Ovary (tissue), 3 donors: ENCODE data around the gene AMOTL2.

ENCODE experiments used
- CTCF ChIP-seq, 3 donors: fragments of 450-650 bp in 2 of 3; fragments of 200-600 bp in 1 of 3; IDR thresholded peaks; one replicate each; pipeline versions ENCODE4 v1.5.1 to v1.8.0; 2016 to 2022; ENCODE audit warnings: antibody characterized with exemption in 3 of 3, mild to moderate bottlenecking in 1 of 3
- EP300 ChIP-seq: sonication (generic); formaldehyde crosslinking; IDR thresholded peaks from one replicate; pipeline ENCODE4 v1.6.1; 2017; ENCODE audit warnings: antibody characterized with exemption
- POLR2A ChIP-seq: fragments of 450-650 bp; IDR thresholded peaks from one replicate; pipeline ENCODE4 v1.6.1; 2017; ENCODE audit warnings: antibody characterized with exemption, mild to moderate bottlenecking, moderate library complexity
- donor health status: DM: no; HTN: no; CAD: no.

GRCh38 chr3:134363381-134363755, 10.9 kb downstream of the AMOTL2 start:
- no peak for TF ChIP-seq CTCF (IDR thresholded peaks at IDR 0.05)
- no peak for TF ChIP-seq POLR2A
- TF ChIP-seq EP300 = no peak
